Activated CD8-positive, alpha-beta memory T cell treated with anti-CD3 and anti-CD28 coated beads, Interleukin-2, amount 50 U/mL, for 4 hours (primary cell): ENCODE measurements around the gene ACIN1.

Source experiments
- DNase-seq: peaks from one replicate; pipeline ENCODE4 v3.0.0-alpha.2; 2020

Gene ACIN1

GRCh38 chr14:23105348-23105824, 10.4 kb upstream of the ACIN1 start:
- DNase-seq, result no peak

- no peak for DNase-seq
Measured at GRCh38 chr14:23104591-23105347, 9.8 kb upstream of the ACIN1 start, which contains the start of gene CIROP. TSS of gene CIROP (minus strand) at chr14:23104989. CDS start at chr14:23104920, 69 bp downstream.

DNA sequence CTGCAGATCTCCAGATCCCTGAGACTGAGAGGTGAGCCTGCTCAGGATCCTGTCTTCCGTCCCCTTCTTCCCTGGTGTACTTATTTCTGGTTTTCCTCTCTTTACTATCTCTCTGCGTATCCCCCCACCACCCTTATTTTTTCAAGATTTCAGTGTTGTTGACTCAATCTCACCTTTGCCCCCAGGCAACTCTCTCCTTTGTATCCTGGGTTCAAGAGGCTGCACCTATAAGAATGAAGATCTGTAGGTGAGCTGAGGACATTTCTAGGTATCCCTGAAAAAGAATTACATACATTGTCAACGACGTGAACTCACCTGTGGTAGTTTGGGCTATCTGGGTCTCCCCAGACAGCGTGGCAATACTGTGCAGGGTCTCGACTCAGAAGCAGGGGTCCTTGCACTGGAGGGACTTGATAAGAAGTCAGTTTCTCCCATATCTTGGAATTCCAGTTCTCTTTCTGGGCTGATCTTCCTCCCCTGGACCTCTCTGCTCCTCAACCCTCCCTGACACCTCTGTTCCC, 9.2 kb upstream of the ACIN1 start:
- DNase-seq, result no peak

DNA sequence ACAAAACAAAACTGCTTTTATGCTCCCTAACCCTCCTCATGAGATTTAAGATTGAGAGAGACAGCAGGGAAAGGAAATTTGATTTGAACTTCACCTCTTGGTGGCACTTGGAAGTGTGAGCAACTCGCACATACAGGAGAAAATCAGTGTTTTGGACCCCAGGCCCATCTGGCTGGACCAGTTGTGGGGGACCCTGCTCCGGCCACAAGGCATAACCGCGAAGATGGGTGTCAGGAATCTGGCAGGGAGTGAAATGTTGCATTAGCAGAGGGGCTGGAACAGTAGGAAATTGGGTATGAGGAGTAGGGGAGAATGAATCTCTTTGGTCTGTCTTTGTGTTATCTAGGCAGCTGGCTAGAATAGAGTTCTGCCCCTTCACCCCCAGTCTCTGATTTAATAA, 8.6 kb upstream of the ACIN1 start:
- DNase-seq, result no peak

- no peak for DNase-seq
Measured at GRCh38 chr14:23102801-23103200, 7.9 kb upstream of the ACIN1 start.

GRCh38 chr14:23101986-23102625, 7.2 kb upstream of the ACIN1 start:
- no peak for DNase-seq

GRCh38 chr14:23101213-23101970, 6.5 kb upstream of the ACIN1 start:
- no peak for DNase-seq

DNA sequence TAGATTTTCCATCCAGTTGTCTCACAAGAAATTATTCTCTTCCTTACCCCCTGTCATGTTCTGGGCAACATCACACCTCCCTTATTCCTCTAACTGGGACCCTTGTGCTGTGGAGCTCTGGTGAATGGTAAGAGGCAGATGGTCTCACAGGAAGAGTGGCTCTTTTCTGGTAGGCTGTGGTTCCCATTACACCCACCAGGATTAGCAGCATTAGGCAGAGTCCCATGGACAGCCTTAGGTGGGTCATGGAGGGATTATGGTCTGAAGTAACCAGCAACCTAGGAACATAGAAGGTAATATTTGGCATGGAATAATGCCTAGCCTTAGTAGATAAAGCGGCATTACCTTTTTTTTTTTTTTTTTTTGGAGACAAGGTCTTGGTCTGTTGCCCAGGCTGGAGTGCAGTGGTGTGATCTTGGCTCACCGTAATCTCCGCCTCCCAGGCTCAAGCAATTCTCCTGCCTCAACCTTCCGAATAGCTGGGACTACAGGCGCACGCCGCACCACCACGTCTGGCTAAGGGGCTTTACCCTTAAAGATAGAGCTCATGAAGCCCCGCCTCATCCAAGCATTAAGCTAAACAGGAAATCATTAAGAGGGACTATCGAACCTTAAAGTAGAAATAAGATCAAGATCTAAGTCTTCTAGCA, 4.4 kb upstream of the ACIN1 start:
- DNase-seq, result no peak

DNA sequence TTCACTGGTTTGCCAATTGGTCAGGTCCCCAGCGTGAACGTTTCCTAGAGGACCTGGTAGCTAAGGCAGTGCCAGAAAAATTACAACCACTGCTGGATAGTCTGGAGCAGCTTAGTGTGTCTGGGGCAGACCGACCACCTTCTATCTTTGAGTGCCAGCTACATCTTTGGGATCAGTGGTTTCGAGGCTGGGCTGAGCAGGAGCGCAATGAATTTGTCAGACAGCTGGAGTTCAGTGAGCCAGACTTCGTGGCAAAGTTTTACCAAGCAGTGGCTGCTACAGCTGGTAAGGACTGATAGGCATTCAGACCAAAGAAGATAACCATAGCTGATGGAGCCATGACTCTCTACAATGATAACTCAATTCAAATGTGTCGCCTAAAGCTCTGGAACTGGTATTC, 2.9 kb upstream of the ACIN1 start:
- DNase-seq, result no peak

DNA sequence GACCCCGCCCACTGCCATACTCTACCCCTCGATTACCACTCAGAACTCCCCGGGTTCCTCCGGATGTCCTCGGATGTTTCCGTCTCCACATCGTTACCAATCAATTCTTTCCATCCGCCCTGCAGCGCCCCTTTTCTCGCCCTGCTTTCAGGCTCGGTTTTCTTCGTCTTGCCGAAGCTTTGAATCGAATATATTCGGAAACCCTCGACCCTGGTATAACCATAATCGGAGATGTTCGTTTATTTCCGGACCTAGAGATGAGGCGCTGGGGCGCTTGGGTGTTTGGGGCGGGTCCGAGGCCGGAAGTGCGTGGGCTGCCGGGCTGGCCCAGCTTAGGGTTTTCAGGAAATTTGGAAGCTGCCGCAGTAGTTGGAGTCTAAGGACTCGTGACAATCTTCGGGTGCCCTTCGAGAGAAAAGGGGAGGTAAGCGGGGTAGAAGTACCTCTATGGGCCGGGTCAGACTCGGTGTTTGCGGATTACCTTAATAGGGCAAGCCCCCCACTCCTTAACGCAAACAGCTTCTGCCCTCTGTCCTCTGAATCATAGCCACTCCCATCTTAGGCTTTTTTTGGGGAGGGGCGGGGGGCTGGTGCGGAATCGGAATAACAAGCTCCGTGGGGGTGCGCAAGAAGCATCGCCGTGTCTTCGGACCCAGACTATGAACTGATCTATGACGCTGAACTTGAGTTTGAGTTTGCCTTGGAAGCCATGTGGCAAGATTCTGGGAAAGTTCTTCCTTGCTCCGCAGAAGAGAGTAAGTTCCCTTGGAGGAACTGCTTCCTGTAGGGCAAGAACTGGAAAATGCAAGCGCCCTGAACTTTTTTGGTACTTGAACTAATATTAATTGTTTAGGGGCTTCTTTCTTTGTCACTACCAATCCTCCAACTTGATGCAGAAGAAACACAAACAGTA, 516 bp upstream of the ACIN1 start, which contains the start of gene C14orf119:
TSS of gene C14orf119 (plus strand) at position 310 of the 913 bp plus-strand sequence. CDS start 2,154 bp downstream, outside the sequence.
- peak; percentile 99 for DNase-seq

GRCh38 chr14:23093991-23094665, 808 bp downstream of the ACIN1 start:
- no peak for DNase-seq

GRCh38 chr14:23093526-23093925, 1.4 kb downstream of the ACIN1 start:
- no peak for DNase-seq

DNA sequence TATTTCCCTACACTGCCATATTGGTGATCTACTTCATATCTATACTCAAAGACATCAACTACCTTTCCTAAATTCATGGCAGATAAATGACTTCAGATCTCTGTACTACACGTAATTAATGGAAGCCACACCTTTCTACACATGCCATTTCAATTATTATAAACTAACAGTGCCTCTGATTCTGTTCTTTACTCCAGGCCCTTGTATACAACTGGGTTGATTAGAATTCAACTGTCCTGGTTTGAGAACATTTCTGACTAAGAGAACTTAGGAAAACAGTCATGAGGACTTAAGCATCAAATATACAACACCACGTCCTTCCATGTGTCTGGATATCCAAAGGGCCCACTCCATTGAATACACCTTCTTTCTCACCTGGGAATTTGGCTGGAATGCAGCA, 1.8 kb downstream of the ACIN1 start:
- no peak for DNase-seq

GRCh38 chr14:23091294-23092225, 3.4 kb downstream of the ACIN1 start:
- no peak for DNase-seq

GRCh38 chr14:23090254-23090636, 4.7 kb downstream of the ACIN1 start:
- DNase-seq, result no peak

DNA sequence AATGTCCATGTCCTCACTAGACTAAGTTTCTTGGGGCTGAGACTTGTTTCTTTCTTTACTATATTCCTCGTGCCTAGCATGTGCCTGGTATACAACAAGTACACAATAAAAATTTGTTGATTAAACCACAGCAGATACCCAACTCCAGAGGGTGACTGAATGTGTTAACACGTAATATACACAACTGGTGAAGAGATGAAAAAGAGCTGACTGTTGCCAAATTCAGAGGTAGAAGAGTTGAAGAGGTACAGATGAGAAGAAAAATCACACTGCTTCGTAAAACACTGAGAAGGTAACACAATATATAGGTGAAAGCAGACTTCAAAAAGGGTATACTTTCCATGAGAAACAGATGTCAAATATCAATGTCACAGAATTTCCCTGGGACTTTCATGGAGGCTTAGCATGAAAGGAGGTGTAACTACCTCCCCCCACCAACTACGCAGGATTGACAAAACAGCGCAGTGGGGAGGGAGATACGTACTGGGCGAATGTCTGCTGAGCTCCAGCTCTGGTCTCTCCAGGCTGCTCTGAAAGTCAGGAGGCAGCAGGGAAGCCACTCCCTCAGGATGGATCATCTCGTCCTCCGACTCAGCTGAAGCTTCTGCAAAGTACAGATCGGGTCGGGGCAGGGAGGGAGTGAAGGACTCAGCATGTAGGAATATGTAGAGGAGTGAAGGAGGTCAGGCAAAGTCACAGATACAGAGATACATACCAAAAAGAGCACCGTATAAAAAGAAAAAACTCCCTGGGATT, 5.3 kb downstream of the ACIN1 start:
- DNase-seq, result no peak

DNA sequence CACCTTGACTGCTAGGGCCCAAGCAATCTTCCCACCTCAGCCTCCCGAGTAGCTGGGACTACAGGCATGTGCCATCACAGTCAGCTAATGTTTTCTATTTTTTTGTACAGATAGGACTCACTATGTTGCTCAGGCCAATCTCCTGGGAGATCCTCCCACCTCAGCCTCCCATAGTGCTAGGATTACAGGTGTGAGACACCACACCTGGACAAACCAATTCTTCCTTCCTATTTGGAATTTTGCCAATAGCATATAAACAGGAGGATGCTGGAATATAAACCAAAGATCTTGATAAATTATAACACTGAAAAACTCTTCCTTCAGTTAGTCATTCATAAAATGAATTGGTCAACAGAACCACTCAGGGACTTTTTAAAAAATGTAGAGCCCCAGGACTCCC, 8.4 kb downstream of the ACIN1 start:
- no peak for DNase-seq

DNA sequence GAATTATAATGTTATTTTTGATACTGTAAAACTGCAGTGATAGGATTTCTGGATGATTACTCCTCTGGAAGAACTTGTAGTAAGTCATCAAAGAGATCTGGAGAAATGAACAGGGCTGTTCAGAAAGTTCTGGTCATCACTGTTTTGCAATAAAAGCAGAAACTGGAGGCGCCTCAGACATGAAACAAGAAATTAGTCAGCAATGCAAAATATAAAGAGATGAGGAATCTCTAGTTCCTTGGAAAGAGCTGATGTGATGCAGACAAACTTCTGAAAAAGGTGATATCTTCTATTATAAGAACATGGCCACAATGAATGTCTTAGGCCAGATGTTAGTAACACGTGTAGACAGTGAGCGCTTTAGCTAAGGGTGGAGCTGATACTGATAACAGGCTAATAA, 9.5 kb downstream of the ACIN1 start:
- DNase-seq, result no peak

- no peak for DNase-seq
Measured at GRCh38 chr14:23080474-23080873, 14.5 kb downstream of the ACIN1 start.
